ENCODE measurements around the gene FGR.

FGR gene

GRCh38 chr1:27615346-27616192 is 19.4 kb downstream of the FGR start:
- H3K36me3 Mint-ChIP-seq (ENCODE audit: low read depth), result no peaks in the 10 kb centered on the region
- H3K9me3 Mint-ChIP-seq, result no peaks in the 10 kb centered on the region
- H3K4me1 Mint-ChIP-seq, result peaks cover 55% of the 10 kb centered on the region
- peaks cover 10% of the 10 kb centered on the region for H3K27me3 Mint-ChIP-seq (ENCODE audit: low read depth, poor library complexity)
- DNase-seq, result no peak
- no peak for TF ChIP-seq CTCF (IDR thresholded peaks at IDR 0.05)
- peak overlapping the region; percentile 73 for H3K27ac Mint-ChIP-seq
- H3K4me3 Mint-ChIP-seq, result peak overlapping the region; percentile 75

- peak; percentile 65 for DNase-seq
- Mint-ChIP-seq H3K4me3 (peak overlapping the region; percentile 75), H3K36me3 (ENCODE audit: low read depth) (no peaks in the 10 kb centered on the region), H3K27ac (peak overlapping the region; percentile 73), H3K9me3 (no peaks in the 10 kb centered on the region), H3K4me1 (peaks cover 54% of the 10 kb centered on the region), H3K27me3 (ENCODE audit: low read depth, poor library complexity) (peaks cover 9% of the 10 kb centered on the region)
- no peak for TF ChIP-seq CTCF (IDR thresholded peaks at IDR 0.05)
Measured at GRCh38 chr1:27614625-27615344, 20.2 kb downstream of the FGR start.

GRCh38 chr1:27614043-27614624 is 20.9 kb downstream of the FGR start:
- no peak for TF ChIP-seq CTCF (IDR thresholded peaks at IDR 0.05)
- H3K4me3 Mint-ChIP-seq, result peak overlapping the region; percentile 57
- H3K27me3 Mint-ChIP-seq (ENCODE audit: low read depth, poor library complexity), result peaks cover 4% of the 10 kb centered on the region

GRCh38 chr1:27612718-27613117 is 22.3 kb downstream of the FGR start:
- no peaks in the 10 kb centered on the region for H3K36me3 Mint-ChIP-seq (ENCODE audit: low read depth)
- H3K27ac Mint-ChIP-seq, result no peak overlapping the region
- peaks cover 4% of the 10 kb centered on the region for H3K27me3 Mint-ChIP-seq (ENCODE audit: low read depth, poor library complexity)
- H3K4me3 Mint-ChIP-seq, result no peak overlapping the region
- H3K4me1 Mint-ChIP-seq, result peaks cover 37% of the 10 kb centered on the region
- no peak for TF ChIP-seq CTCF (IDR thresholded peaks at IDR 0.05)
- H3K9me3 Mint-ChIP-seq, result no peaks in the 10 kb centered on the region
- DNase-seq, result no peak

More at GRCh38 chr1:27614043-27614624, 20.9 kb downstream of the FGR start:
- no peaks in the 10 kb centered on the region for H3K9me3 Mint-ChIP-seq
- H3K4me1 Mint-ChIP-seq, result peaks cover 48% of the 10 kb centered on the region
- DNase-seq, result no peak
- no peak overlapping the region for H3K27ac Mint-ChIP-seq
- no peaks in the 10 kb centered on the region for H3K36me3 Mint-ChIP-seq (ENCODE audit: low read depth)

- TF ChIP-seq CTCF (IDR thresholded peaks at IDR 0.05), result no peak
- peaks cover 4% of the 10 kb centered on the region for H3K27me3 Mint-ChIP-seq (ENCODE audit: low read depth, poor library complexity)
- H3K4me3 Mint-ChIP-seq, result no peak overlapping the region
- peaks cover 34% of the 10 kb centered on the region for H3K4me1 Mint-ChIP-seq
- no peaks in the 10 kb centered on the region for H3K9me3 Mint-ChIP-seq
- no peak overlapping the region for H3K27ac Mint-ChIP-seq
- H3K36me3 Mint-ChIP-seq (ENCODE audit: low read depth), result no peaks in the 10 kb centered on the region
- DNase-seq, result no peak
Measured at GRCh38 chr1:27611450-27611849, 23.5 kb downstream of the FGR start.
